ENCODE results near the gene UNK. TPM values are rescaled to one million over a fixed set of nuclear protein-coding genes. Genes with fewer than 3 reads are reported as not detected.

UNK gene
- total and polyA plus RNA-seq, 2 of the 13 experiments (the other 11 are each of a cell fraction or from before 2014, with no cell fraction given): 31.6 to 33.0 TPM

DNA sequence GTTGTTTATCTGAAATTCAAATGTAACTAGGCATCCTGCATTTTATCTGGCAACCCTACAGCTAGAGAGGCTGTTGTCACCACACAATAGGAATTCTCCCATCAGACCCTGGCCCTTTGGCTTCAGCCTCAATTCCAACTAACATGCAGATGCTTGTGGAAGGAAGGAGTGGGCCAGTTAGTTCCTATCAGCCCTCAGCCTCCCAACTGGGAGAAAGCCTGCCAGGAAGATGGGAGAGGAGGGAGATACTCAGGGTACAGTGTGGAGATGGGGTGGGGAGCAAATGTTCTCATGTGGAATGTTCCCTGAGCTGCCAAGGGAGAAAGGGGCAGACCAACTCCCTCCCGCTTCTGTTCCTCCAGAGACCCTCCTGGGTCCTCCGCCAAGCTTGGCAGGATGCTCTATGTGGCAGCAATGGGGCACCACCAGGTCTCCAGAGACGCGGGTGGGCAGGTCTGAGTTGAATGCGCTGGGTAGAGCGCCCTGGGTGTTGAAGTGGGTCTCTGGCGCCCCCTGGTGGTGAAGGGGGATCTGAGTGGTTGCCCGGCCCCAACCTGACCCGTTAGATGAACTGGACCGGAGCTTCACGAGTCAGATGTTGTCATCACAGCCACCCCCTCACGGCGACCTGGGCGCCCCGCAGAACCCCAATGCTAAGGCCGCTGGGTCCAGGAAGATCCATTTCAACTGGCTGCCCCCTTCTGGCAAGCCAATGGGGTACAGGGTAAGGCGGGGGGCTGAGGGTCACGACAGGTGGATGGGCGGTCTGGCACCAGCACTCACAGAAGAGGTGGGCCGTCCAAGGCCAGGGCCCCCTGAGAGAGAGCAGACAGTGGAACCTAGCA is 34.8 kb upstream of the UNK start (continued):
- TF ChIP-seq FOXK1 (CRISPR knock-in tag; IDR thresholded peaks at IDR 0.05; ENCODE audit: borderline replicate concordance, low read depth) (no peak), MTF2 (CRISPR knock-in tag; IDR thresholded peaks at IDR 0.05; ENCODE audit: borderline replicate concordance) (no peak), TMF1 (CRISPR knock-in tag; IDR thresholded peaks at IDR 0.05; ENCODE audit: low read depth) (no peak), HOXA5 (CRISPR knock-in tag; IDR thresholded peaks at IDR 0.05) (peak; percentile 57; the same call in 1 of the 2 replicates), XRCC5 (optimal IDR thresholded peaks at IDR 0.05; ENCODE audit: low read length) (peak; percentile 87), ZNF17 (CRISPR knock-in tag; IDR thresholded peaks at IDR 0.05) (no peak), ZNF350 (CRISPR knock-in tag; IDR thresholded peaks at IDR 0.05; ENCODE audit: borderline replicate concordance, low read depth) (no peak), SALL2 (CRISPR knock-in tag; IDR thresholded peaks at IDR 0.05) (peak; percentile 69; the same call in 1 of the 2 replicates), ZNF552 (CRISPR knock-in tag; IDR thresholded peaks at IDR 0.05; ENCODE audit: borderline replicate concordance) (no peak), SIN3A (IDR thresholded peaks at IDR 0.05; ENCODE audit: borderline replicate concordance, low read depth, low read length) (peak; percentile 37; the same call in 1 of the 2 replicates), FIP1L1 (IDR thresholded peaks at IDR 0.05; ENCODE audit: borderline replicate concordance, insufficient read depth, low read depth, low read length) (no peak), MED13 (CRISPR knock-in tag; IDR thresholded peaks at IDR 0.05) (peak; percentile 28; the same call in 1 of the 2 replicates), ZFX (CRISPR knock-in tag; IDR thresholded peaks at IDR 0.05; ENCODE audit: low read depth) (0 out of 2 replicates have a peak, but pooled peaks have one; percentile 23), ZNF768 (CRISPR knock-in tag; IDR thresholded peaks at IDR 0.05) (peak; percentile 23; the same call in 1 of the 2 replicates), ZNF256 (CRISPR knock-in tag; conservative IDR thresholded peaks at IDR 0.05) (0 out of 2 replicates have a peak, but pooled peaks have one; percentile 63), ZNF142 (CRISPR knock-in tag; IDR thresholded peaks at IDR 0.05) (0 out of 2 replicates have a peak, but pooled peaks have one; percentile 63), ZNF83 (CRISPR knock-in tag; IDR thresholded peaks at IDR 0.05; ENCODE audit: borderline replicate concordance) (no peak)
- TF ChIP-seq, protein P1, sequence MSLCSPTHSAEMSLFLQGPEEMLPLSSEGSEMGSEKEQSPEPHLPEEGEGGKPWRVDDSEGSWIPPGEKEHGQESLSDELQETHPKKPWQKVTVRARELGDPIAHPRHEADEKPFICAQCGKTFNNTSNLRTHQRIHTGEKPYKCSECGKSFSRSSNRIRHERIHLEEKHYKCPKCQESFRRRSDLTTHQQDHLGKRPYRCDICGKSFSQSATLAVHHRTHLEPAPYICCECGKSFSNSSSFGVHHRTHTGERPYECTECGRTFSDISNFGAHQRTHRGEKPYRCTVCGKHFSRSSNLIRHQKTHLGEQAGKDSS (CRISPR knock-in tag; IDR thresholded peaks at IDR 0.05; ENCODE audit: borderline replicate concordance, low read depth): peak; percentile 77; the same call in 1 of the 2 replicates
- TF ChIP-seq, protein P2, sequence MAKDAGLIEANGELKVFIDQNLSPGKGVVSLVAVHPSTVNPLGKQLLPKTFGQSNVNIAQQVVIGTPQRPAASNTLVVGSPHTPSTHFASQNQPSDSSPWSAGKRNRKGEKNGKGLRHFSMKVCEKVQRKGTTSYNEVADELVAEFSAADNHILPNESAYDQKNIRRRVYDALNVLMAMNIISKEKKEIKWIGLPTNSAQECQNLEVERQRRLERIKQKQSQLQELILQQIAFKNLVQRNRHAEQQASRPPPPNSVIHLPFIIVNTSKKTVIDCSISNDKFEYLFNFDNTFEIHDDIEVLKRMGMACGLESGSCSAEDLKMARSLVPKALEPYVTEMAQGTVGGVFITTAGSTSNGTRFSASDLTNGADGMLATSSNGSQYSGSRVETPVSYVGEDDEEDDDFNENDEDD (CRISPR knock-in tag; IDR thresholded peaks at IDR 0.05; ENCODE audit: borderline replicate concordance): no peak
- TF ChIP-seq, protein P3, sequence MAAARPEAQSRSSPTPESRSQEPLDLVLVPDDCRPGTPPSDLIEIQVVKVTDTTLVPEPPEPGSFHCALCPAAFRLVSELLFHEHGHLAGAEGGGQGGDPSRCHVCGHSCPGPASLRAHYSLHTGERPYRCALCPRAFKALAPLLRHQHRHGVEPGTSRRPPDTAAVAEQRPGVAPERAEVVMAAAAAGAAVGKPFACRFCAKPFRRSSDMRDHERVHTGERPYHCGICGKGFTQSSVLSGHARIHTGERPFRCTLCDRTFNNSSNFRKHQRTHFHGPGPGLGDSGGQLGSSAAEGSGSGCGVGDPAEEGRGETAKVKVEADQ (CRISPR knock-in tag; IDR thresholded peaks at IDR 0.05; ENCODE audit: borderline replicate concordance): 0 out of 2 replicates have a peak, but pooled peaks have one; percentile 58

All from HepG2 (cell line).